ENCODE data around the gene TINAG.

The TINAG gene

GRCh38 chr6:54291738-54292137 is 16.5 kb upstream of the TINAG start:
- in situ Hi-C loops (cut with HindIII; ENCODE audit: low pct_ligation_motif_present, low sequenced_read_pairs), result no loop called here
- peak overlapping the region; percentile 54 for H3K27ac ChIP-seq

GRCh38 chr6:54294965-54295532 is 13.2 kb upstream of the TINAG start:
- Histone ChIP-seq H3K27me3 (replicated peaks) (no peaks in the 10 kb centered on the region), H3K4me3 (ENCODE audit: low read depth, low read length) (no peak overlapping the region), H3K36me3 (replicated peaks) (no peaks in the 10 kb centered on the region), H3K27ac (no peak overlapping the region)
- in situ Hi-C loops (cut with HindIII; ENCODE audit: low pct_ligation_motif_present, low sequenced_read_pairs), result no loop called here
- DNase-seq, result no peak
- TF ChIP-seq CTCF (IDR thresholded peaks at IDR 0.05; ENCODE audit: low read depth, low read length, missing control alignments), result no peak

More at GRCh38 chr6:54291738-54292137, 16.5 kb upstream of the TINAG start:
- TF ChIP-seq CTCF (IDR thresholded peaks at IDR 0.05; ENCODE audit: low read depth, low read length, missing control alignments), result no peak
- Histone ChIP-seq H3K4me3 (ENCODE audit: low read depth, low read length) (no peak overlapping the region), H3K27me3 (replicated peaks) (no peaks in the 10 kb centered on the region), H3K36me3 (replicated peaks) (no peaks in the 10 kb centered on the region)
- no peak for DNase-seq

- Histone ChIP-seq H3K36me3 (replicated peaks) (no peaks in the 10 kb centered on the region), H3K4me3 (ENCODE audit: low read depth, low read length) (no peak overlapping the region), H3K27ac (no peak overlapping the region), H3K27me3 (replicated peaks) (no peaks in the 10 kb centered on the region)
- TF ChIP-seq CTCF (IDR thresholded peaks at IDR 0.05; ENCODE audit: low read depth, low read length, missing control alignments), result no peak
- DNase-seq, result no peak
- in situ Hi-C loops (cut with HindIII; ENCODE audit: low pct_ligation_motif_present, low sequenced_read_pairs), result no loop called here
Measured at GRCh38 chr6:54299542-54300269, 8.5 kb upstream of the TINAG start.

GRCh38 chr6:54301770-54302169 is 6.5 kb upstream of the TINAG start:
- no peaks in the 10 kb centered on the region for H3K36me3 ChIP-seq (replicated peaks)
- H3K27ac ChIP-seq, result no peak overlapping the region
- in situ Hi-C loops (cut with HindIII; ENCODE audit: low pct_ligation_motif_present, low sequenced_read_pairs), result no loop called here
- no peaks in the 10 kb centered on the region for H3K27me3 ChIP-seq (replicated peaks)
- TF ChIP-seq CTCF (IDR thresholded peaks at IDR 0.05; ENCODE audit: low read depth, low read length, missing control alignments), result no peak
- H3K4me3 ChIP-seq (ENCODE audit: low read depth, low read length), result no peak overlapping the region
- DNase-seq, result no peak

- no peaks in the 10 kb centered on the region for H3K36me3 ChIP-seq (replicated peaks)
- no peak overlapping the region for H3K4me3 ChIP-seq (ENCODE audit: low read depth, low read length)
- no peaks in the 10 kb centered on the region for H3K27me3 ChIP-seq (replicated peaks)
- H3K27ac ChIP-seq, result no peak overlapping the region
- in situ Hi-C loops (cut with HindIII; ENCODE audit: low pct_ligation_motif_present, low sequenced_read_pairs), result no loop called here
- no peak for DNase-seq
- no peak for TF ChIP-seq CTCF (IDR thresholded peaks at IDR 0.05; ENCODE audit: low read depth, low read length, missing control alignments)
Measured at GRCh38 chr6:54307439-54307910, 766 bp upstream of the TINAG start.

Measured in brain microvascular endothelial cell (primary cell).